Sigmoid colon (tissue), 7 donors: ENCODE data around the gene MYRIP. TPM values are rescaled to one million over a fixed set of nuclear protein-coding genes. Genes with fewer than 3 reads are reported as not detected.

ENCODE experiments used
- DNase-seq: peaks from one replicate; pipeline ENCODE4 v3.0.0-alpha.2; 2019
- H3K27ac ChIP-seq, 4 donors: fragments of 200-600 bp; sonication (generic); one replicate each; pipeline ENCODE4 v1.5.1; 2016 to 2019; ENCODE audit warnings: mild to moderate bottlenecking in 1 of 4
- H3K27me3 ChIP-seq, 3 donors: fragments of 200-600 bp; sonication (generic); one replicate each; pipeline ENCODE4 v1.5.1; 2019; ENCODE audit warnings: mild to moderate bottlenecking in 1 of 3
- H3K36me3 ChIP-seq, 4 donors: fragments of 200-600 bp; sonication (generic); one replicate each; pipeline ENCODE4 v1.5.1; 2016 to 2019
- H3K4me1 ChIP-seq, 4 donors: fragments of 200-600 bp; sonication (generic); one replicate each; pipeline ENCODE4 v1.5.1; 2017 to 2019
- H3K4me3 ChIP-seq, 4 donors: fragments of 200-600 bp; sonication (generic); one replicate each; pipeline ENCODE4 v1.5.1; 2017 to 2019; ENCODE audit warnings: mild to moderate bottlenecking in 2 of 4, moderate library complexity in 1 of 4
- H3K9me3 ChIP-seq, 4 donors: fragments of 200-600 bp in 3 of 4; sonication (generic) in 3 of 4; one replicate each; pipeline versions ENCODE4 v1.5.1 to v1.6.1; 2013 to 2019
- CTCF ChIP-seq, 4 experiments: fragments of 450-650 bp in 3 of 4; fragments of 200-600 bp in 1 of 4; IDR thresholded peaks; one replicate each; pipeline ENCODE4 v1.5.1; 2016 to 2019; ENCODE audit warnings: antibody characterized with exemption in 4 of 4, mild to moderate bottlenecking in 3 of 4, moderate library complexity in 2 of 4
- EP300 ChIP-seq, 4 donors: sonication (generic); formaldehyde crosslinking; IDR thresholded peaks; one replicate each; pipeline ENCODE4 v1.6.1; 2017; ENCODE audit warnings: antibody characterized with exemption in 4 of 4
- POLR2A ChIP-seq, 2 donors: fragments of 450-650 bp; IDR thresholded peaks; one replicate each; pipeline ENCODE4 v1.6.1; 2016; ENCODE audit warnings: antibody characterized with exemption in 2 of 2, mild to moderate bottlenecking in 2 of 2, moderate library complexity in 2 of 2
- POLR2AphosphoS5 ChIP-seq, 4 donors: sonication (generic); formaldehyde crosslinking; IDR thresholded peaks; one replicate each; pipeline ENCODE4 v1.6.1; 2017; ENCODE audit warnings: antibody characterized with exemption in 4 of 4
- WGBS, 2 donors: extraction: QIAGEN DNeasy Blood & Tissue Kit; methylation state at CpG; one replicate each; pipeline ENCODE4 v1.1.7; 2013; 5-methylcytosine and 5-hydroxymethylcytosine counted together
- intact Hi-C: fragments of 100-400 bp; cut with DNase I; formaldehyde crosslinking; loops from one replicate; pipeline ENCODE4 v1.15.1; 2023
- polyA plus RNA-seq, 3 donors: library from polyadenylated mRNA; stranded (reverse); fragments of 200-250 nt; gene quantifications; one replicate each; pipeline ENCODE4 v1.2.3, GENCODE V29; 2013
- total RNA-seq, 4 donors: library from RNA; depleted of rRNA; stranded (reverse); fragments of >200 nt; gene quantifications; one replicate each; pipeline ENCODE4 v1.1.0, GENCODE V29; 2016
- donor health status: healthy with polysubstance abuse.
- donor health status: Bipolar disorder and iron deficiency.
- donor health status: healthy.

The MYRIP gene
- total and polyA plus RNA-seq, 7 donors: 2.2 to 5.5 (median 4.2) TPM

GRCh38 chr3:40287248-40287647 is 477.8 kb downstream of the MYRIP start:
- no peak for DNase-seq
- Histone ChIP-seq H3K4me3 (no peak overlapping the region), H3K4me1 (no peaks in the 10 kb centered on the region), H3K36me3 (no peaks in the 10 kb centered on the region), H3K9me3 (peaks cover 0 to 8% (median 0%) of the 10 kb centered on the region in 4 donors), H3K27ac (no peak overlapping the region), H3K27me3 (no peaks in the 10 kb centered on the region)
- intact Hi-C loops: no loop called here
- TF ChIP-seq CTCF (IDR thresholded peaks at IDR 0.05) (no peak), POLR2A (IDR thresholded peaks at IDR 0.05) (no peak), POLR2AphosphoS5 (IDR thresholded peaks at IDR 0.05) (no peak), EP300 (IDR thresholded peaks at IDR 0.05) (no peak)
- WGBS, 2 donors: 84 to 91% methylated on average over 2 of the region's 2 CpGs

GRCh38 chr3:40290396-40290795 is 481.0 kb downstream of the MYRIP start:
- H3K4me3 ChIP-seq: no peak overlapping the region
- TF ChIP-seq CTCF (IDR thresholded peaks at IDR 0.05): no peak
- TF ChIP-seq POLR2A (IDR thresholded peaks at IDR 0.05): no peak
- TF ChIP-seq EP300 (IDR thresholded peaks at IDR 0.05): no peak
- H3K4me1 ChIP-seq: no peaks in the 10 kb centered on the region
- no peaks in the 10 kb centered on the region for H3K9me3 ChIP-seq
- H3K36me3 ChIP-seq: peaks cover 0 to 5% (median 0%) of the 10 kb centered on the region in 4 donors
- 92 to 94% methylated on average over 6 of the region's 6 CpGs for WGBS, 2 donors
- intact Hi-C loops: no loop called here
- H3K27ac ChIP-seq: no peak overlapping the region
- no peak for DNase-seq
- H3K27me3 ChIP-seq: no peaks in the 10 kb centered on the region

- 97 to 98% methylated on average over 4 of the region's 4 CpGs for WGBS, 2 donors
- no peak overlapping the region for H3K27ac ChIP-seq
- no peaks in the 10 kb centered on the region for H3K4me1 ChIP-seq
- no peak for TF ChIP-seq EP300 (IDR thresholded peaks at IDR 0.05)
- TF ChIP-seq POLR2A (IDR thresholded peaks at IDR 0.05): no peak
- no peak for TF ChIP-seq CTCF (IDR thresholded peaks at IDR 0.05)
- no peak for TF ChIP-seq POLR2AphosphoS5 (IDR thresholded peaks at IDR 0.05)
- H3K4me3 ChIP-seq: no peak overlapping the region
- H3K9me3 ChIP-seq: no peaks in the 10 kb centered on the region
- no peaks in the 10 kb centered on the region for H3K27me3 ChIP-seq
- DNase-seq: no peak
- intact Hi-C loops: no loop called here
- H3K36me3 ChIP-seq: peaks cover 0 to 5% (median 0%) of the 10 kb centered on the region in 4 donors
Measured at GRCh38 chr3:40291471-40291870, 482.1 kb downstream of the MYRIP start.

- no peak for DNase-seq
- H3K27ac ChIP-seq: no peak overlapping the region
- WGBS, 2 donors: 71 to 81% methylated on average over 4 of the region's 4 CpGs
- no peak for TF ChIP-seq POLR2AphosphoS5 (IDR thresholded peaks at IDR 0.05)
- TF ChIP-seq POLR2A (IDR thresholded peaks at IDR 0.05): no peak
- TF ChIP-seq CTCF (IDR thresholded peaks at IDR 0.05): no peak
- no peak for TF ChIP-seq EP300 (IDR thresholded peaks at IDR 0.05)
- intact Hi-C loops: no loop called here
- H3K4me3 ChIP-seq: no peak overlapping the region
- H3K4me1 ChIP-seq: no peaks in the 10 kb centered on the region
- no peaks in the 10 kb centered on the region for H3K27me3 ChIP-seq
- H3K9me3 ChIP-seq: no peaks in the 10 kb centered on the region
- H3K36me3 ChIP-seq: peaks cover 0 to 5% (median 0%) of the 10 kb centered on the region in 4 donors
Measured at GRCh38 chr3:40292637-40293349, 483.4 kb downstream of the MYRIP start.

GRCh38 chr3:40294434-40294833 is 485.0 kb downstream of the MYRIP start:
- Histone ChIP-seq H3K9me3 (no peaks in the 10 kb centered on the region), H3K27me3 (no peaks in the 10 kb centered on the region), H3K36me3 (peaks cover 0 to 5% (median 0%) of the 10 kb centered on the region in 4 donors), H3K27ac (no peak overlapping the region), H3K4me1 (no peaks in the 10 kb centered on the region), H3K4me3 (no peak overlapping the region)
- DNase-seq: no peak
- 94 to 95% methylated on average over 1 of the region's 1 CpG for WGBS, 2 donors
- TF ChIP-seq CTCF (IDR thresholded peaks at IDR 0.05): no peak
- no peak for TF ChIP-seq POLR2A (IDR thresholded peaks at IDR 0.05)
- no peak for TF ChIP-seq POLR2AphosphoS5 (IDR thresholded peaks at IDR 0.05)
- TF ChIP-seq EP300 (IDR thresholded peaks at IDR 0.05): no peak
- intact Hi-C loops: no loop called here
